ENCODE measurements around the gene SPRR1A. TPM values are rescaled to one million over a fixed set of nuclear protein-coding genes. Genes with fewer than 3 reads are reported as not detected.

The SPRR1A gene
- total RNA-seq, 1 donor from 2014 or later = not detected

- H3K9me3 Mint-ChIP-seq (ENCODE audit: low read depth) = peaks cover 4% of the 10 kb centered on the region
- H3K27ac Mint-ChIP-seq (ENCODE audit: unreplicated experiment) = no peak overlapping the region
- H3K27me3 Mint-ChIP-seq (ENCODE audit: low read depth) = no peaks in the 10 kb centered on the region
- no peaks in the 10 kb centered on the region for H3K36me3 Mint-ChIP-seq (ENCODE audit: low read depth)
- no peak for TF ChIP-seq CTCF (IDR thresholded peaks at IDR 0.05)
- no peak overlapping the region for H3K4me3 Mint-ChIP-seq (ENCODE audit: unreplicated experiment)
- H3K4me1 Mint-ChIP-seq (ENCODE audit: low read depth) = no peaks in the 10 kb centered on the region
- DNase-seq (ENCODE audit: low spot score) = no peak
Observed at GRCh38 chr1:153025797-153026196, 41.9 kb downstream of the SPRR1A start.

GRCh38 chr1:153028766-153029165 lies 44.9 kb downstream of the SPRR1A start:
- no peak for TF ChIP-seq CTCF (IDR thresholded peaks at IDR 0.05)
- H3K9me3 Mint-ChIP-seq (ENCODE audit: low read depth) = peaks cover 4% of the 10 kb centered on the region
- H3K27ac Mint-ChIP-seq (ENCODE audit: unreplicated experiment) = no peak overlapping the region
- H3K27me3 Mint-ChIP-seq (ENCODE audit: low read depth) = no peaks in the 10 kb centered on the region
- no peak overlapping the region for H3K4me3 Mint-ChIP-seq (ENCODE audit: unreplicated experiment)
- no peaks in the 10 kb centered on the region for H3K36me3 Mint-ChIP-seq (ENCODE audit: low read depth)
- DNase-seq (ENCODE audit: low spot score) = no peak
- no peaks in the 10 kb centered on the region for H3K4me1 Mint-ChIP-seq (ENCODE audit: low read depth)

- H3K4me3 Mint-ChIP-seq (ENCODE audit: unreplicated experiment) = no peak within 1 kb of the TSS
- no peaks in the 10 kb centered on the region for H3K9me3 Mint-ChIP-seq (ENCODE audit: low read depth)
- TF ChIP-seq CTCF (IDR thresholded peaks at IDR 0.05) = no peak
- H3K27ac Mint-ChIP-seq (ENCODE audit: unreplicated experiment) = no peak within 1 kb of the TSS
- peaks cover 2% of the 10 kb centered on the region for H3K27me3 Mint-ChIP-seq (ENCODE audit: low read depth)
- H3K4me1 Mint-ChIP-seq (ENCODE audit: low read depth) = no peaks in the 10 kb centered on the region
- DNase-seq (ENCODE audit: low spot score) = no peak
- H3K36me3 Mint-ChIP-seq (ENCODE audit: low read depth) = no peaks in the 10 kb centered on the region
Observed at GRCh38 chr1:153030895-153031294, 47.0 kb downstream of the SPRR1A start, which contains the start of gene SPRR1B. Gene SPRR1B (plus strand): TSS chr1:153031203. CDS start chr1:153032346, 1,143 bp downstream.

GRCh38 chr1:153032073-153032472 lies 48.2 kb downstream of the SPRR1A start:
- no peak overlapping the region for H3K4me3 Mint-ChIP-seq (ENCODE audit: unreplicated experiment)
- peaks cover 2% of the 10 kb centered on the region for H3K27me3 Mint-ChIP-seq (ENCODE audit: low read depth)
- H3K27ac Mint-ChIP-seq (ENCODE audit: unreplicated experiment) = no peak overlapping the region
- H3K9me3 Mint-ChIP-seq (ENCODE audit: low read depth) = no peaks in the 10 kb centered on the region
- H3K4me1 Mint-ChIP-seq (ENCODE audit: low read depth) = no peaks in the 10 kb centered on the region
- no peaks in the 10 kb centered on the region for H3K36me3 Mint-ChIP-seq (ENCODE audit: low read depth)
- TF ChIP-seq CTCF (IDR thresholded peaks at IDR 0.05) = no peak
- no peak for DNase-seq (ENCODE audit: low spot score)

GRCh38 chr1:153032677-153033308 lies 48.9 kb downstream of the SPRR1A start:
- H3K9me3 Mint-ChIP-seq (ENCODE audit: low read depth) = no peaks in the 10 kb centered on the region
- no peak for TF ChIP-seq CTCF (IDR thresholded peaks at IDR 0.05)
- no peak for DNase-seq (ENCODE audit: low spot score)
- no peak overlapping the region for H3K4me3 Mint-ChIP-seq (ENCODE audit: unreplicated experiment)
- H3K36me3 Mint-ChIP-seq (ENCODE audit: low read depth) = no peaks in the 10 kb centered on the region
- no peak overlapping the region for H3K27ac Mint-ChIP-seq (ENCODE audit: unreplicated experiment)
- no peaks in the 10 kb centered on the region for H3K4me1 Mint-ChIP-seq (ENCODE audit: low read depth)
- peaks cover 2% of the 10 kb centered on the region for H3K27me3 Mint-ChIP-seq (ENCODE audit: low read depth)
